Fibroblast of pulmonary artery (primary cell): Measurements from ENCODE around the gene CASQ2.

Experiments
- DNase-seq: peaks from one replicate; pipeline ENCODE4 v3.0.0-alpha.2; 2010; ENCODE audit warnings: low read depth
- H3K4me3 ChIP-seq: replicated peaks from 2 replicates; pipeline ENCODE4 v1.5.1; 2011; ENCODE audit warnings: low read depth, mild to moderate bottlenecking, control low read depth, low read length, moderate library complexity
- CTCF ChIP-seq: IDR thresholded peaks from 2 replicates; pipeline ENCODE4 v1.5.1; 2011; ENCODE audit warnings: mild to moderate bottlenecking, control low read depth, low read length, inconsistent platforms; ENCODE audit errors: missing control alignments

CASQ2 gene

GRCh38 chr1:115796036-115796435, 27.5 kb upstream of the CASQ2 start:
- no peak for TF ChIP-seq CTCF
- no peak for DNase-seq
- H3K4me3 ChIP-seq: no peak overlapping the region

GRCh38 chr1:115794976-115795639, 26.6 kb upstream of the CASQ2 start:
- DNase-seq: no peak
- no peak overlapping the region for H3K4me3 ChIP-seq
- TF ChIP-seq CTCF: no peak

- no peak for DNase-seq
- H3K4me3 ChIP-seq: no peak overlapping the region
- TF ChIP-seq CTCF: no peak
Measured at GRCh38 chr1:115793162-115793561, 24.6 kb upstream of the CASQ2 start.

GRCh38 chr1:115791816-115792215, 23.3 kb upstream of the CASQ2 start:
- H3K4me3 ChIP-seq: no peak overlapping the region
- no peak for TF ChIP-seq CTCF
- no peak for DNase-seq

- no peak for TF ChIP-seq CTCF
- DNase-seq: no peak
- no peak overlapping the region for H3K4me3 ChIP-seq
Measured at GRCh38 chr1:115790846-115791245, 22.3 kb upstream of the CASQ2 start.

- no peak overlapping the region for H3K4me3 ChIP-seq
- no peak for TF ChIP-seq CTCF
- DNase-seq: no peak
Measured at GRCh38 chr1:115790356-115790755, 21.8 kb upstream of the CASQ2 start.

GRCh38 chr1:115783311-115783710, 14.8 kb upstream of the CASQ2 start:
- no peak for DNase-seq
- no peak for TF ChIP-seq CTCF

More at GRCh38 chr1:115783311-115783710, 14.8 kb upstream of the CASQ2 start:
- no peak overlapping the region for H3K4me3 ChIP-seq
